ENCODE results near the gene ELOF1.

DNA sequence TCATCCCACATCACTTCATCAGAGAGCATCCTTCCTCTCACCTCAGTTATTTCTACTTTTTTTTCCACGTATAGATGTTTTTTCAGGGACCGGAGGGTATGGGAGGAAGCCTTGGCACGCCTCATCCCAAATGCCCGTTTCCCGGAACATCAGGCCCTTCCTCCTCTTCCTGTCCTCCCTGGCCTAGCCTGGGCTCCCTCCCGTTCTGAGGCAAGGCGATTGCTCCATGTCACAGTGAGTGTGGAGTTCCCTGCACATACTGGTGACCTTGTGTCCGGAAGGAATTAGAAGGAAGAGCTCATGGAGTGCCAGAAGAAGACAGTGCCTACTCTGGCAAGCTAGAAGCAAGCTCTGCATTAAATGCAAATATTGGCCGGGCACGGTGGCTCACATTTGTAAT is 37.1 kb upstream of the ELOF1 start:
- TF ChIP-seq CTCF (IDR thresholded peaks at IDR 0.05) (no peak), POLR2A (IDR thresholded peaks at IDR 0.05) (no peak), POLR2AphosphoS5 (IDR thresholded peaks at IDR 0.05) (no peak), EP300 (IDR thresholded peaks at IDR 0.05; ENCODE audit: low read depth) (no peak)

Data from transverse colon (tissue), 4 donors.